Mucosa of descending colon (tissue), 3 donors: ENCODE measurements around the gene CACNB2. TPM values are rescaled to one million over a fixed set of nuclear protein-coding genes. Genes with fewer than 3 reads are reported as not detected.
A peak's percentile ranks its signal among the peaks of the same experiment; 100 is the strongest.
"Not testable (repeated sequence)": the region's sequence is repeated elsewhere in the genome, so short reads cannot be mapped to it uniquely, and the experiment has no call there.

ENCODE experiments used
- ATAC-seq: fragments of 200-7000 bp; cut with Tn5 transposase; one replicate; pipeline ENCODE4 v1.9.1; 2020; ENCODE audit warnings: mild to moderate bottlenecking, moderate library complexity
- DNase-seq, 3 donors: peaks; one replicate each; pipeline ENCODE4 v3.0.0-alpha.2; 2020
- H3K36me3 ChIP-seq: fragments of 200-600 bp; one replicate; pipeline ENCODE4 v1.8.0; 2021; ENCODE audit warnings: low read depth, mild to moderate bottlenecking
- H3K4me1 ChIP-seq: fragments of 200-600 bp; one replicate; pipeline ENCODE4 v1.8.0; 2021; ENCODE audit warnings: low read depth, mild to moderate bottlenecking
- H3K4me3 ChIP-seq: fragments of 200-600 bp; one replicate; pipeline ENCODE4 v1.8.0; 2021; ENCODE audit warnings: mild to moderate bottlenecking
- H3K9me3 ChIP-seq: fragments of 200-600 bp; one replicate; pipeline ENCODE4 v1.8.0; 2021; ENCODE audit warnings: mild to moderate bottlenecking
- CTCF ChIP-seq: fragments of 200-600 bp; IDR thresholded peaks from one replicate; pipeline ENCODE4 v1.8.0; 2022; ENCODE audit warnings: antibody characterized with exemption, mild to moderate bottlenecking
- intact Hi-C, 2 donors: fragments of 100-400 bp; cut with DNase I in 1 of 2; cut with micrococcal nuclease in 1 of 2; formaldehyde crosslinking; loops; one replicate each; pipeline versions ENCODE4 v1.11.0 to v1.11.1; 2022; cut with DNase I, micrococcal nuclease
- total RNA-seq, 3 donors: library from RNA; stranded (reverse); fragmentation: NEBNext Ultra II Directional in 2 of 3; extraction: Animal tissue kit (Norgen Biotek cat#: 25700) in 2 of 3; gene quantifications; one replicate each; pipeline versions ENCODE4 v1.2.1 to v1.2.4, GENCODE V29; 2021 to 2023
- donor health status: DM: no; HTN: no; CAD: no; lungs with moderate emphysema.
- donor health status: DM: no; HTN: no; CAD: no.
- donor health status: DM: no; HTN: yes; CAD: no.

CACNB2 gene
- total RNA-seq, 3 donors from 2014 or later = 13.6 to 26.2 (median 19.8) TPM

GRCh38 chr10:18439601-18440000 lies 299.4 kb downstream of the CACNB2 start:
- intact Hi-C loops = no loop called here
- Histone ChIP-seq H3K36me3 (no peaks in the 10 kb centered on the region), H3K4me3 (no peak overlapping the region), H3K9me3 (no peaks in the 10 kb centered on the region), H3K4me1 (no peaks in the 10 kb centered on the region)
- ATAC-seq (no peak), DNase-seq (no peak)
- no peak for TF ChIP-seq CTCF

GRCh38 chr10:18445635-18446034 lies 305.4 kb downstream of the CACNB2 start:
- H3K36me3 ChIP-seq, H3K4me1 ChIP-seq, H3K4me3 ChIP-seq, ATAC-seq, DNase-seq, intact Hi-C loops, H3K9me3 ChIP-seq: not testable (repeated sequence)

GRCh38 chr10:18446205-18446604 lies 306.0 kb downstream of the CACNB2 start:
- DNase-seq (no peak), ATAC-seq (no peak)
- no peak for TF ChIP-seq CTCF
- Histone ChIP-seq H3K36me3 (no peaks in the 10 kb centered on the region), H3K4me3 (no peak overlapping the region), H3K4me1 (no peaks in the 10 kb centered on the region), H3K9me3 (no peaks in the 10 kb centered on the region)
- intact Hi-C loops = no loop called here

- peak; percentile 25 for ATAC-seq
- DNase-seq = peak in 1 of 3 donors; percentile 17
- no peak for TF ChIP-seq CTCF
These were observed 309.4 kb downstream of the CACNB2 start for GRCh38 chr10:18449611-18450026.

GRCh38 chr10:18450298-18450697 lies 310.1 kb downstream of the CACNB2 start:
- Histone ChIP-seq H3K4me3 (no peak overlapping the region), H3K9me3 (no peaks in the 10 kb centered on the region), H3K36me3 (no peaks in the 10 kb centered on the region), H3K4me1 (no peaks in the 10 kb centered on the region)
- no peak for TF ChIP-seq CTCF
- intact Hi-C loops = no loop called here
- DNase-seq (no peak), ATAC-seq (no peak)

More at GRCh38 chr10:18449611-18450026, 309.4 kb downstream of the CACNB2 start:
- no peaks in the 10 kb centered on the region for H3K4me1 ChIP-seq
- H3K9me3 ChIP-seq = no peaks in the 10 kb centered on the region
- no peaks in the 10 kb centered on the region for H3K36me3 ChIP-seq
- no peak overlapping the region for H3K4me3 ChIP-seq
- intact Hi-C loops = no loop called here

- H3K4me3 ChIP-seq = no peak overlapping the region
- no peaks in the 10 kb centered on the region for H3K36me3 ChIP-seq
- H3K4me1 ChIP-seq = no peaks in the 10 kb centered on the region
- no peak for ATAC-seq
- intact Hi-C loops = no loop called here
- no peak for DNase-seq
- TF ChIP-seq CTCF = no peak
- no peaks in the 10 kb centered on the region for H3K9me3 ChIP-seq
These were observed 315.1 kb downstream of the CACNB2 start for GRCh38 chr10:18455086-18455884.
